Trophoblast cell (in vitro differentiated cells and primary cell): ENCODE measurements around the gene PAEP.
A peak's percentile ranks its signal among the peaks of the same experiment; 100 is the strongest.

Experiments
- DNase-seq, 2 donors: peaks; one replicate each; pipeline ENCODE4 v3.0.0-alpha.2; 2016
- H2AFZ ChIP-seq: 2 replicates; pipeline ENCODE4 v1.6.1; 2013; ENCODE audit warnings: low read length, moderate library complexity, mild to moderate bottlenecking; ENCODE audit not compliant: insufficient read depth, poor library complexity
- H2AK5ac ChIP-seq: 2 replicates; pipeline ENCODE4 v1.6.1; 2013; ENCODE audit warnings: mild to moderate bottlenecking, low read length
- H2BK120ac ChIP-seq: 2 replicates; pipeline ENCODE4 v1.6.1; 2013; ENCODE audit warnings: low read length, mild to moderate bottlenecking, moderate library complexity; ENCODE audit not compliant: insufficient read depth, poor library complexity
- H2BK12ac ChIP-seq: 2 replicates; pipeline ENCODE4 v1.6.1; 2013; ENCODE audit warnings: mild to moderate bottlenecking, low read length, moderate library complexity
- H2BK5ac ChIP-seq: 2 replicates; pipeline ENCODE4 v1.6.1; 2013; ENCODE audit warnings: low read length, low read depth, moderate library complexity, mild to moderate bottlenecking; ENCODE audit not compliant: poor library complexity
- H3K14ac ChIP-seq: 2 replicates; pipeline ENCODE4 v1.6.1; 2013; ENCODE audit warnings: mild to moderate bottlenecking, low read length
- H3K18ac ChIP-seq: 2 replicates; pipeline ENCODE4 v1.6.1; 2013; ENCODE audit warnings: mild to moderate bottlenecking, low read length
- H3K23ac ChIP-seq: 2 replicates; pipeline ENCODE4 v1.6.1; 2013; ENCODE audit warnings: low read length
- H3K27ac ChIP-seq: 2 replicates; pipeline ENCODE4 v1.5.1; 2013; ENCODE audit warnings: low read depth, mild to moderate bottlenecking, inconsistent platforms, low read length, moderate library complexity
- H3K27me3 ChIP-seq: 2 replicates; pipeline ENCODE4 v1.6.1; 2013; ENCODE audit warnings: inconsistent platforms, mild to moderate bottlenecking, low read length, moderate library complexity; ENCODE audit not compliant: insufficient read depth
- H3K36me3 ChIP-seq, 2 experiments: 1 replicate in 1 of 2; 2 replicates in 1 of 2; pipeline ENCODE4 v1.6.1; 2013; ENCODE audit warnings: low read length in 2 of 2, mild to moderate bottlenecking in 2 of 2, moderate library complexity in 1 of 2; ENCODE audit not compliant: insufficient read depth in 2 of 2, control insufficient read depth in 1 of 2
- H3K4ac ChIP-seq: 2 replicates; pipeline ENCODE4 v1.6.1; 2013; ENCODE audit warnings: low read depth, mild to moderate bottlenecking, low read length, moderate library complexity
- H3K4me1 ChIP-seq, 2 experiments: 1 replicate in 1 of 2; 2 replicates in 1 of 2; pipeline ENCODE4 v1.6.1; 2013; ENCODE audit warnings: low read length in 2 of 2, mild to moderate bottlenecking in 2 of 2, moderate library complexity in 1 of 2; ENCODE audit not compliant: insufficient read depth in 2 of 2, control insufficient read depth in 1 of 2
- H3K4me2 ChIP-seq: 2 replicates; pipeline ENCODE4 v1.6.1; 2013; ENCODE audit warnings: inconsistent platforms, mild to moderate bottlenecking, low read length, moderate library complexity
- H3K4me3 ChIP-seq: 2 replicates; pipeline ENCODE4 v1.5.1; 2013; ENCODE audit warnings: mild to moderate bottlenecking, low read depth, low read length, inconsistent platforms
- H3K79me1 ChIP-seq: one replicate; pipeline ENCODE4 v1.6.1; 2013; ENCODE audit warnings: low read length
- H3K79me2 ChIP-seq: 2 replicates; pipeline ENCODE4 v1.6.1; 2013; ENCODE audit warnings: low read length, mild to moderate bottlenecking; ENCODE audit not compliant: control insufficient read depth, insufficient read depth, poor library complexity
- H3K9ac ChIP-seq: 2 replicates; pipeline ENCODE4 v1.6.1; 2013; ENCODE audit warnings: mild to moderate bottlenecking, low read length
- H3K9me3 ChIP-seq: 2 replicates; pipeline ENCODE4 v1.6.1; 2013; ENCODE audit warnings: low read depth, mild to moderate bottlenecking, control low read depth, inconsistent platforms, low read length; ENCODE audit not compliant: insufficient read depth
- H4K12ac ChIP-seq: 2 replicates; pipeline ENCODE4 v1.6.1; 2013; ENCODE audit warnings: low read depth, mild to moderate bottlenecking, low read length, moderate library complexity
- H4K8ac ChIP-seq: 2 replicates; pipeline ENCODE4 v1.6.1; 2013; ENCODE audit warnings: low read depth, mild to moderate bottlenecking, low read length, moderate library complexity
- H4K91ac ChIP-seq: one replicate; pipeline ENCODE4 v1.6.1; 2013; ENCODE audit warnings: low read depth, mild to moderate bottlenecking, low read length, moderate library complexity
- WGBS: extraction: QIAGEN DNeasy Blood & Tissue Kit; methylation state at CpG from one replicate; pipeline ENCODE4 v1.1.7; 2013; ENCODE audit warnings: missing lambda C conversion rate; ENCODE audit not compliant: insufficient read length, insufficient coverage; ENCODE audit errors: extremely low coverage; 5-methylcytosine and 5-hydroxymethylcytosine counted together

The PAEP gene

DNA sequence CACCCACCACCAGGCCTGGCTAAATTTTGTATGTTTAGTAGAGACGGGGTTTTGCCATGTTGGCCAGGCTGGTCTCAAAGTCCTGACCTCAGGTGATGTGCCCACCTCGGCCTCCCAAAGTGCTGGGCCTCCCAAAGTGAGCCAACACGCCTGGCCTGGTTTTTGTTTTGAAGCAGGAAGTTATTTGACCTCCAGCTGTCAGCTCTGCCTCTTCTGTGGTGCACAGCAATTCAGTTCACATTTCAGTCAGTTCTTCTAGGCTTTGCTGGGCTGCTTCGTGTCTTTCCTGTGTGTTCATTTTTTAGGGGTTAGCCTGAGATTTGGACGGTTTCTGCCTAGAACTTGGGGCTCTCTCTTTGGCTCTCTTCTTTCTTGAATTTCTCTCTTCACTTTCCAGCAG is 31.4 kb upstream of the PAEP start:
- Histone ChIP-seq H4K91ac (no peak overlapping the region), H3K79me1 (peaks cover 2% of the 10 kb centered on the region), H2BK12ac (no peak overlapping the region), H3K4ac (no peak overlapping the region), H2BK120ac (no peak overlapping the region), H2AFZ (no peak overlapping the region), H2BK5ac (no peak overlapping the region), H3K9me3 (no peaks in the 10 kb centered on the region), H3K4me3 (no peak overlapping the region), H3K9ac (no peak overlapping the region), H3K27ac (no peak overlapping the region), H2AK5ac (no peak overlapping the region), H3K18ac (no peak overlapping the region), H3K36me3 (no peaks in the 10 kb centered on the region), H3K14ac (no peak overlapping the region), H3K4me2 (no peak overlapping the region), H3K79me2 (no peaks in the 10 kb centered on the region), H3K23ac (no peak overlapping the region), H3K4me1 (peaks cover 4% of the 10 kb centered on the region in 2 experiments), H4K8ac (no peak overlapping the region), H4K12ac (no peak overlapping the region), H3K27me3 (no peaks in the 10 kb centered on the region)
- WGBS: no CpG with 5 or more reads among the region's 5 CpGs
- no peak for DNase-seq

DNA sequence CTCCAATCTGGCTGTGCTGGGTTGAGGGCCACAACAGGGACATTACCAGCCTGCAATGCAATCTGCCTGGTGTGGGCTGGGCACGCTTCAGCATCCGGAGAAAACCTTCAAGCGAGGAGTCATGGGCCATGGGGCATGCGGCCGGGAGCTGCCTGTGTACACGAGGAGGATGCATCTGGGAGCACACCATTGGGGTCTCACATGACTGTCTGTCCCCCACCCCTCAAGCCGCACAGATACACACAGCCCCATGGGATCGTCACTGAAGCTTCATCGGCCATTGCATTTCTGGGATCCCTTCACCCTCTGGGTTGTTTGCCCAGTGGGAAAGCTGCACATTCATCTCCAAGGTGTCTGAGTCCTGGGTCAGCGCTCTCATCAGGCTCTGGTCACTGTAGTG is 30.5 kb upstream of the PAEP start:
- Histone ChIP-seq H3K14ac (no peak overlapping the region), H3K4me1 (peaks cover 4 to 8% of the 10 kb centered on the region in 2 experiments), H3K4me2 (no peak overlapping the region), H3K79me1 (peaks cover 2% of the 10 kb centered on the region), H2AFZ (no peak overlapping the region), H2BK120ac (no peak overlapping the region), H3K9ac (no peak overlapping the region), H2BK5ac (no peak overlapping the region), H4K8ac (no peak overlapping the region), H3K4ac (no peak overlapping the region), H4K91ac (no peak overlapping the region), H3K27ac (no peak overlapping the region), H3K27me3 (no peaks in the 10 kb centered on the region), H3K36me3 (no peaks in the 10 kb centered on the region), H3K79me2 (no peaks in the 10 kb centered on the region), H4K12ac (no peak overlapping the region), H2AK5ac (no peak overlapping the region), H3K18ac (no peak overlapping the region), H3K9me3 (no peaks in the 10 kb centered on the region), H2BK12ac (no peak overlapping the region), H3K4me3 (no peak overlapping the region), H3K23ac (no peak overlapping the region)
- no CpG with 5 or more reads among the region's 10 CpGs for WGBS
- no peak for DNase-seq

DNA sequence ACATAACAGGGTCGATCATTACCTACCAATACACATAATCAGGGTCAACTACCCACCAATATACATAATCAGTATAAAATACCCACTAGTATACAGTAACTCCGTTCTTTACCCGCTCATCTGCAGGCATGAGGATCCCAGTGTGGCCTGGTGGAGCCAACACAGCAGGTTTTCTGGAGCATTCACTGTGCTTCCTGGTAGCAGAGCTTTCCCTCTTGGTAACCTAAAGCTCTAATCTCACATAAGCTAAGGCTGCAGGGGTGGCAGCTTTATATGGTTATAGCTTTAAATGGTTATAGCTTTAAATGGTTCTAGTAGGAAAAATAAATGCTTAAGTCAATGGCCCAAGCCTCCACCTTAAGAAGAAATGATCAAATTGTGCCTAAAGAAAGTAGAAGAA is 28.4 kb upstream of the PAEP start:
- H3K4me3 ChIP-seq: no peak overlapping the region
- H3K4ac ChIP-seq: no peak overlapping the region
- H2AFZ ChIP-seq: no peak overlapping the region
- H3K36me3 ChIP-seq: no peaks in the 10 kb centered on the region
- no peak overlapping the region for H2BK12ac ChIP-seq
- no peak overlapping the region for H3K27ac ChIP-seq
- no peak overlapping the region for H3K4me2 ChIP-seq
- no peak overlapping the region for H3K14ac ChIP-seq
- H3K79me2 ChIP-seq: no peaks in the 10 kb centered on the region
- H3K79me1 ChIP-seq: peaks cover 2% of the 10 kb centered on the region
- peaks cover 0 to 10% of the 10 kb centered on the region in 2 experiments for H3K4me1 ChIP-seq
- no peak overlapping the region for H2AK5ac ChIP-seq
- no peak overlapping the region for H3K18ac ChIP-seq
- no peak overlapping the region for H2BK120ac ChIP-seq
- H4K91ac ChIP-seq: no peak overlapping the region
- no peak overlapping the region for H4K12ac ChIP-seq
- no CpG with 5 or more reads among the region's 3 CpGs for WGBS
- no peak for DNase-seq
- H3K23ac ChIP-seq: no peak overlapping the region
- H3K9ac ChIP-seq: no peak overlapping the region
- no peak overlapping the region for H4K8ac ChIP-seq
- H3K9me3 ChIP-seq: no peaks in the 10 kb centered on the region
- no peak overlapping the region for H2BK5ac ChIP-seq
- no peaks in the 10 kb centered on the region for H3K27me3 ChIP-seq

DNA sequence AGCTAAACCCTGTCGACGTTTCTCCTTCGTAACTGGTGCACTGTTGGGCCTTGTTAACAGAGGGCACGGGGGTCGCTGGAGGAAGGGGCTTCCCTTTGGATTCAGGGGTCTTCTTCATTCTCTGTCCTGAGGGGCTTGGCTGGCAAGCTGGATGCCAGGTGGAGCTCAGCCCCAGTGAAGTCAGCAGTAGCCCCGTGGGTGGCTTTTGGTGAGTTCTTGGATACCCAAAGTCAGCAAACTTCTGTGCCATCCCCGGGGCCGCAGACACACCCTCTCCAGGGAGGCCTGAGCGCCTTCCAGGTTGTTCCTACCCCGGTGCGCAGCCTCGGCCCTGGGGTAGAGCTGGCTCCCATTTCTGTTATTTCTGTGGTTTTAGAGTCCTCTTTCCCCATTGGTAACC is 27.9 kb upstream of the PAEP start:
- Histone ChIP-seq H3K18ac (no peak overlapping the region), H2BK120ac (no peak overlapping the region), H3K27me3 (no peaks in the 10 kb centered on the region), H3K4me3 (no peak overlapping the region), H3K4me1 (peaks cover 0 to 10% of the 10 kb centered on the region in 2 experiments), H3K27ac (no peak overlapping the region), H2AFZ (no peak overlapping the region), H4K91ac (peak overlapping the region; percentile 0), H2BK12ac (peak overlapping the region; percentile 45), H2AK5ac (no peak overlapping the region), H3K14ac (no peak overlapping the region), H3K9me3 (no peaks in the 10 kb centered on the region), H3K36me3 (no peaks in the 10 kb centered on the region), H4K12ac (no peak overlapping the region), H2BK5ac (no peak overlapping the region), H3K4me2 (no peak overlapping the region), H3K79me1 (peaks cover 2% of the 10 kb centered on the region), H3K23ac (no peak overlapping the region), H3K79me2 (no peaks in the 10 kb centered on the region), H4K8ac (no peak overlapping the region), H3K9ac (no peak overlapping the region), H3K4ac (no peak overlapping the region)
- DNase-seq: no peak
- no CpG with 5 or more reads among the region's 12 CpGs for WGBS
